Gastroesophageal sphincter (tissue), 4 donors: ENCODE results near the gene SPAG16. TPM values are rescaled to one million over a fixed set of nuclear protein-coding genes. Genes with fewer than 3 reads are reported as not detected.

ENCODE experiments used
- ATAC-seq: fragments of 150-250 bp; one replicate; pipeline ENCODE4 v1.9.1; 2016; ENCODE audit warnings: mild to moderate bottlenecking, moderate library complexity
- H3K27ac ChIP-seq, 4 donors: fragments of 200-600 bp; sonication (generic) in 3 of 4; 1 replicate in 3 of 4; 2 replicates in 1 of 4; pipeline ENCODE4 v1.5.1; 2016 to 2019
- H3K27me3 ChIP-seq: fragments of 200-600 bp; sonication (generic); one replicate; pipeline ENCODE4 v1.5.1; 2019
- H3K36me3 ChIP-seq, 2 donors: fragments of 200-600 bp; sonication (generic); one replicate each; pipeline ENCODE4 v1.5.1; 2019; ENCODE audit warnings: control low read depth in 1 of 2
- H3K4me1 ChIP-seq, 3 donors: fragments of 200-600 bp; sonication (generic); 1 replicate in 2 of 3; 2 replicates in 1 of 3; pipeline ENCODE4 v1.5.1; 2016 to 2019; ENCODE audit warnings: control low read depth in 2 of 3
- H3K4me3 ChIP-seq, 2 donors: fragments of 200-600 bp; sonication (generic); one replicate each; pipeline ENCODE4 v1.5.1; 2019; ENCODE audit warnings: mild to moderate bottlenecking in 1 of 2, moderate library complexity in 1 of 2
- H3K9me3 ChIP-seq, 3 donors: fragments of 200-600 bp; sonication (generic); one replicate each; pipeline ENCODE4 v1.5.1; 2017 to 2019; ENCODE audit warnings: control low read depth in 2 of 3
- EP300 ChIP-seq: sonication (generic); formaldehyde crosslinking; IDR thresholded peaks from one replicate; pipeline ENCODE4 v1.6.1; 2017; ENCODE audit warnings: antibody characterized with exemption, mild to moderate bottlenecking
- POLR2A ChIP-seq, 2 donors: fragments of 450-650 bp; IDR thresholded peaks; one replicate each; pipeline ENCODE4 v1.6.1; 2017; ENCODE audit warnings: antibody characterized with exemption in 2 of 2, mild to moderate bottlenecking in 2 of 2, moderate library complexity in 1 of 2
- POLR2AphosphoS5 ChIP-seq: sonication (generic); formaldehyde crosslinking; IDR thresholded peaks from one replicate; pipeline ENCODE4 v1.6.1; 2017; ENCODE audit warnings: antibody characterized with exemption
- WGBS, 2 donors: methylation state at CpG; one replicate each; pipeline ENCODE4 v1.1.5; 2018; ENCODE audit warnings: low coverage in 1 of 2; 5-methylcytosine and 5-hydroxymethylcytosine counted together
- total RNA-seq, 4 donors: library from RNA; depleted of rRNA; stranded (reverse); fragments of >200 nt; gene quantifications; one replicate each; pipeline ENCODE4 v1.1.0, GENCODE V29; 2016
- TF ChIP-seq, protein P1 (sequence below), 4 experiments: fragments of 200-600 bp in 2 of 4; fragments of 450-650 bp in 2 of 4; sonication (generic) in 1 of 4; IDR thresholded peaks; one replicate each; pipeline ENCODE4 v1.5.1; 2017 to 2019; ENCODE audit warnings: antibody characterized with exemption in 4 of 4, mild to moderate bottlenecking in 2 of 4, moderate library complexity in 2 of 4

SPAG16 gene
- total RNA-seq, 4 donors from 2014 or later: 28.9 to 39.8 (median 36.7) TPM

DNA sequence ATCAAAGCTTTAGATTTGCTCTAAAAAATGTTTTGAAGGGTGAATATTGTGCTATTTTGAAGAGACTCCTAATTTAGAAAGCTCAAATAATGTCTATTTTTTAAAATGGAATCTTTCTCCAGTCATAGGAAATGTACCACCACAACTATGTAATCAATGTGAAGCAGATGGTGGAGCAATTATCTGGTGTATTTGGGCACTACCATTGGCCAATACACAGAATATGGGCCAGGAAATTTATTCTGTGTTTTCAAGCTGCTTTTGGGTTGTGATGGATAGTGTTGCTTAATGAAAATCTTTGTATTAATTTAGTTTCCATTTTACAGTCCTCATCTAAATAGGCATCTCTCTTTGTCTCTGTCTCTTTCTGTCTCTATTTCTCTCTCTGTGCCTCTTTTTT, 1109.5 kb downstream of the SPAG16 start:
- no peak for TF ChIP-seq POLR2A (IDR thresholded peaks at IDR 0.05)
- TF ChIP-seq, protein P1, sequence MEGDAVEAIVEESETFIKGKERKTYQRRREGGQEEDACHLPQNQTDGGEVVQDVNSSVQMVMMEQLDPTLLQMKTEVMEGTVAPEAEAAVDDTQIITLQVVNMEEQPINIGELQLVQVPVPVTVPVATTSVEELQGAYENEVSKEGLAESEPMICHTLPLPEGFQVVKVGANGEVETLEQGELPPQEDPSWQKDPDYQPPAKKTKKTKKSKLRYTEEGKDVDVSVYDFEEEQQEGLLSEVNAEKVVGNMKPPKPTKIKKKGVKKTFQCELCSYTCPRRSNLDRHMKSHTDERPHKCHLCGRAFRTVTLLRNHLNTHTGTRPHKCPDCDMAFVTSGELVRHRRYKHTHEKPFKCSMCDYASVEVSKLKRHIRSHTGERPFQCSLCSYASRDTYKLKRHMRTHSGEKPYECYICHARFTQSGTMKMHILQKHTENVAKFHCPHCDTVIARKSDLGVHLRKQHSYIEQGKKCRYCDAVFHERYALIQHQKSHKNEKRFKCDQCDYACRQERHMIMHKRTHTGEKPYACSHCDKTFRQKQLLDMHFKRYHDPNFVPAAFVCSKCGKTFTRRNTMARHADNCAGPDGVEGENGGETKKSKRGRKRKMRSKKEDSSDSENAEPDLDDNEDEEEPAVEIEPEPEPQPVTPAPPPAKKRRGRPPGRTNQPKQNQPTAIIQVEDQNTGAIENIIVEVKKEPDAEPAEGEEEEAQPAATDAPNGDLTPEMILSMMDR (IDR thresholded peaks at IDR 0.05): no peak
- no peak for TF ChIP-seq POLR2AphosphoS5
- TF ChIP-seq EP300: no peak
- ATAC-seq: no peak
- H3K4me3 ChIP-seq: no peak overlapping the region
- H3K27me3 ChIP-seq: no peaks in the 10 kb centered on the region
- H3K9me3 ChIP-seq: no peaks in the 10 kb centered on the region
- H3K4me1 ChIP-seq: no peaks in the 10 kb centered on the region
- no peaks in the 10 kb centered on the region for H3K36me3 ChIP-seq
- no peak overlapping the region for H3K27ac ChIP-seq

DNA sequence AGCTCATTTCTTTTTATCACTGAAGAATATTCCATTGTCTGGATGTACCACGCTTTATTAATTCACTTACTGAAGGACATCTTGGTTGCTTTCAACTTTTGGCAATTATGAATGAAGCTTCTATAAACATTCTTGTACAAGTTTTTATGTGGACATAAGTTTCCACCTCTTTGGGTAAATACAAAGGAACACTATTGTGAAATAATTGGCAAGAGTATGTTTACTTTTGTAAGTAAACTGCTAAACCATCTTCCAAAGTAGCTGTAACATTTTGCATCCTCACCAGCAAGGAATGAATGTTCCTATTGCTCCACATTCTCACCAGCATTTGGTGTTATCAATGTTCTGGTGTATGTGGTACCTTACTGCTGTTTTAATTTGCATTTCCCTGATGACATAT, 1110.8 kb downstream of the SPAG16 start:
- H3K9me3 ChIP-seq: no peaks in the 10 kb centered on the region
- H3K4me1 ChIP-seq: no peaks in the 10 kb centered on the region
- H3K36me3 ChIP-seq: no peaks in the 10 kb centered on the region
- WGBS, 2 donors: 43 to 83% methylated on average over 1 of the region's 1 CpG
- ATAC-seq: no peak
- no peak overlapping the region for H3K27ac ChIP-seq
- TF ChIP-seq, protein P1 (IDR thresholded peaks at IDR 0.05): no peak
- TF ChIP-seq POLR2AphosphoS5 (no peak), POLR2A (IDR thresholded peaks at IDR 0.05) (no peak), EP300 (no peak)
- H3K27me3 ChIP-seq: no peaks in the 10 kb centered on the region
- H3K4me3 ChIP-seq: no peak overlapping the region

DNA sequence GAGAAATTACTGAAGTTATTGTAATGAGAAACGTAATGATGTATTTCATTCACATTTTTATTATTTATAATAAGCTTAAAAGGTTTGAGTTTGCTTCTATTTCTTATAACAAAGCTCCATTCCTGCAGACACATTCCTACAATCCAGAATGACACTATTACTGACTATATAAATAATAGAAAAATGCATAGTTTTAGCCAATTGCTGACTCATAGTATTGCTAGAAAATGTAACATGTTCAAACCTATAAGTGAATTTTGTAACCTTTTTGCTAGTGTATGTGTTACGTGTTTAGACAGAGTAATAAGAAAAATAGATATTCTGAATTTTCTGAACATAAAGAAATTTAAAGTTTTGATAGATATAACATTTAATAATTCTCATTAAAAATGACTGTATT, 1117.3 kb downstream of the SPAG16 start:
- no peaks in the 10 kb centered on the region for H3K9me3 ChIP-seq
- H3K36me3 ChIP-seq: no peaks in the 10 kb centered on the region
- TF ChIP-seq POLR2AphosphoS5 (no peak), EP300 (no peak), POLR2A (IDR thresholded peaks at IDR 0.05) (no peak)
- TF ChIP-seq, protein P1 (IDR thresholded peaks at IDR 0.05): no peak
- no peak for ATAC-seq
- WGBS, 2 donors: 65 to 67% methylated on average over 2 of the region's 2 CpGs
- no peak overlapping the region for H3K4me3 ChIP-seq
- no peaks in the 10 kb centered on the region for H3K4me1 ChIP-seq
- H3K27ac ChIP-seq: no peak overlapping the region
- H3K27me3 ChIP-seq: no peaks in the 10 kb centered on the region

DNA sequence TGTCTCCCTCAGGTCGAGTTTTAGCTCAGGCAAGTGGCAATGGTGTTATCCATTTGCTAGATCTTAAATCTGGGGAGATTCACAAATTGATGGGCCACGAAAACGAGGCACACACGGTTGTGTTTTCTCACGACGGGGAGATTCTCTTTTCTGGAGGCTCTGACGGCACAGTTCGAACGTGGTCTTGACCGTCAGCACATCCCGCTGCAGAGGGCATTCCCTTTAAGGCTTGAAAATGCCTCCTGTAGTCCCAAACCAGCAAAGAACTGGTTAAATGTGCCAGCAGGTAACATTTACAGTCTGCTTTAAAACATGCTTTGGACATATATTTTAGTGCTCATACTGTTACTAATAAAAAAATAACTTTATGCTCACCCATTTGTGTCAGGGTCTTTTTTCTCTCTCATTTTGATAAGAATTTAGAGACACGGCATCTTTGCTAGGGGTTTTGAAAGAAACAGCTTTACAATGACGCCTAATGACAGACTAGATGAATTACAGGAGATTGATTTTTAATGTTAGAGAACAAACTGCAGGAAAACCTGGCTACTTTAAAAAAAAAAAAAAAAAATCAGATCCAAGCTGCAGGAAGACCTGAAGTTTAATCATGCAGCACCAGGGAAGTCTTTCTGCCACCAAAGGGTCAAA, 1126.0 kb downstream of the SPAG16 start:
- WGBS, 2 donors: 22 to 35% methylated on average over 7 to 12 of the region's 13 CpGs
- H3K4me3 ChIP-seq: no peak overlapping the region
- H3K27me3 ChIP-seq: no peaks in the 10 kb centered on the region
- TF ChIP-seq POLR2A (IDR thresholded peaks at IDR 0.05) (no peak), EP300 (no peak), POLR2AphosphoS5 (no peak)
- TF ChIP-seq, protein P1 (IDR thresholded peaks at IDR 0.05): no peak
- no peak for ATAC-seq
- no peaks in the 10 kb centered on the region for H3K36me3 ChIP-seq
- no peaks in the 10 kb centered on the region for H3K4me1 ChIP-seq
- no peak overlapping the region for H3K27ac ChIP-seq
- no peaks in the 10 kb centered on the region for H3K9me3 ChIP-seq

DNA sequence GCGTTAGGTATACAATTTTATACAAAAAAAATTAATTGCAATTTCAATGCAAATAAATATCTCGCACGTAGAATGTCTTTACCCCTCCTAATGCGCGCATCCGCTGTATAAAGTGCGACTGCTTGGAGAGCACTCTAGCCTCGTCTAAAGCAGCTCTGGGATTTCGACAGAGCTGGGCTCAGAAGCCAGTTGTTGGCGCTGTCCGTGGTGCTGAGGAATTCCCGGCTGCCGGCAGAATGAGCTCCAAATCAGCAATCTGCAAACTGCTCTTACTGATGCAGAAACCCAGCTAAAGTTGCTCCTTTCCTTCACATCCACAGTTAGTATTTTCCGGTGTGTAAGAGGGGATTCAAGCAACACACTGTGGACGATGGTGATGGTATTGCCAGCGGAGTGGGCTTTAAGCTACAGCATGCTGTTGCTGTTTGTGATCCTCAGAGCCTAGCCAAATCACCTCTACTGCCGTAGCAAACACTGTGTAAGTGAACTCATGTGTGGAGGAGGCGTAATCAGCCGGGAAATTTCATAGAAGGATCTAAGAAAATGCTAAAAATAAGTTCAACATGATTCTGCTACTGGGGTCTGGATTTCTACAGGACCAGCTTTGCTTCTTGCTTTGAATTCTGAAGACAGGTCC, 1126.8 kb downstream of the SPAG16 start, which contains the start of gene VWC2L:
Gene VWC2L, plus strand, starts transcription at position 137 of the 637 bp plus-strand sequence. CDS start 3,140 bp downstream, outside the sequence.
- Histone ChIP-seq H3K4me3 (no peak within 1 kb of the TSS), H3K27ac (no peak within 1 kb of the TSS), H3K27me3 (no peaks in the 10 kb centered on the region), H3K36me3 (no peaks in the 10 kb centered on the region), H3K9me3 (no peaks in the 10 kb centered on the region), H3K4me1 (no peaks in the 10 kb centered on the region)
- no peak for ATAC-seq
- WGBS, 2 donors: 10 to 12% methylated on average over 14 to 16 of the region's 19 CpGs
- TF ChIP-seq, protein P1 (IDR thresholded peaks at IDR 0.05): no peak
- TF ChIP-seq POLR2A (IDR thresholded peaks at IDR 0.05) (no peak), EP300 (no peak), POLR2AphosphoS5 (no peak)
